AG09309 (cell line): ENCODE measurements around the gene DISC1.

ENCODE experiments used
- DNase-seq: peaks from one replicate; pipeline ENCODE4 v3.0.0-alpha.2; 2010; ENCODE audit warnings: low read depth
- H3K4me3 ChIP-seq: 2 replicates; pipeline ENCODE4 v1.5.1; 2011; ENCODE audit warnings: mild to moderate bottlenecking, low read depth, low read length, moderate library complexity; ENCODE audit not compliant: control insufficient read depth
- CTCF ChIP-seq: IDR thresholded peaks from 2 replicates; pipeline ENCODE4 v1.5.1; 2011; ENCODE audit warnings: mild to moderate bottlenecking, low read depth, low read length, inconsistent platforms; ENCODE audit not compliant: insufficient read depth, control insufficient read depth; ENCODE audit errors: missing control alignments

DISC1 gene

GRCh38 chr1:231729544-231729943 lies 103.0 kb downstream of the DISC1 start:
- DNase-seq, result no peak
- TF ChIP-seq CTCF, result no peak
- no peak overlapping the region for H3K4me3 ChIP-seq

GRCh38 chr1:231731268-231731667 lies 104.7 kb downstream of the DISC1 start:
- no peak for DNase-seq
- H3K4me3 ChIP-seq, result no peak overlapping the region
- no peak for TF ChIP-seq CTCF

- DNase-seq, result no peak
These were observed 106.5 kb downstream of the DISC1 start for GRCh38 chr1:231733063-231733462.

GRCh38 chr1:231733672-231734071 lies 107.1 kb downstream of the DISC1 start:
- no peak for TF ChIP-seq CTCF
- no peak overlapping the region for H3K4me3 ChIP-seq
- DNase-seq, result no peak

More at GRCh38 chr1:231733063-231733462, 106.5 kb downstream of the DISC1 start:
- H3K4me3 ChIP-seq, result no peak overlapping the region
- TF ChIP-seq CTCF, result no peak

- TF ChIP-seq CTCF, result no peak
- DNase-seq, result no peak
- H3K4me3 ChIP-seq, result no peak overlapping the region
These were observed 107.8 kb downstream of the DISC1 start for GRCh38 chr1:231734417-231734816.

- no peak for DNase-seq
- no peak overlapping the region for H3K4me3 ChIP-seq
- no peak for TF ChIP-seq CTCF
These were observed 108.8 kb downstream of the DISC1 start for GRCh38 chr1:231735411-231735810.

- H3K4me3 ChIP-seq, result no peak overlapping the region
- DNase-seq, result no peak
- no peak for TF ChIP-seq CTCF
These were observed 109.4 kb downstream of the DISC1 start for GRCh38 chr1:231735941-231736340.
